ENCODE results near the gene NRAS. TPM values are rescaled to one million over a fixed set of nuclear protein-coding genes. Genes with fewer than 3 reads are reported as not detected.
A peak's percentile ranks its signal among the peaks of the same experiment; 100 is the strongest.

Gene NRAS
- total and polyA plus RNA-seq, 9 of the 15 experiments (the other 6 are each of a cell fraction or from before 2014, with no cell fraction given): 40.7 to 94.5 (median 75.4) TPM

GRCh38 chr1:114716304-114717170 is at the start of gene NRAS (continued):
- TF ChIP-seq TFAP4 (CRISPR knock-in tag; IDR thresholded peaks at IDR 0.05; ENCODE audit: borderline replicate concordance): peak; percentile 85
- no peak for TF ChIP-seq TCF15 (CRISPR knock-in tag; IDR thresholded peaks at IDR 0.05)
- TF ChIP-seq ZNF584 (CRISPR knock-in tag; IDR thresholded peaks at IDR 0.05; ENCODE audit: low read depth): no peak
- peak; percentile 29 for TF ChIP-seq ERF (CRISPR knock-in tag; IDR thresholded peaks at IDR 0.05)
- peak; percentile 92 for TF ChIP-seq E2F8 (IDR thresholded peaks at IDR 0.05; ENCODE audit: low read depth, partially characterized antibody)
- no peak for TF ChIP-seq HMGXB4 (CRISPR knock-in tag; IDR thresholded peaks at IDR 0.05)
- no peak for TF ChIP-seq ZBTB8A (IDR thresholded peaks at IDR 0.05; ENCODE audit: partially characterized antibody)
- TF ChIP-seq BRF1 (IDR thresholded peaks at IDR 0.05; ENCODE audit: borderline replicate concordance, extremely low read depth, insufficient read length): no peak
- no peak for TF ChIP-seq MTA2 (IDR thresholded peaks at IDR 0.05; ENCODE audit: low read depth)
- TF ChIP-seq MIER1 (IDR thresholded peaks at IDR 0.05; ENCODE audit: low read depth): no peak
- peak; percentile 98 for TF ChIP-seq VEZF1 (CRISPR knock-in tag; IDR thresholded peaks at IDR 0.05)
- no peak for TF ChIP-seq RBM39 (optimal IDR thresholded peaks at IDR 0.05; ENCODE audit: low read depth, low read length)
- no peak for TF ChIP-seq NFXL1 (CRISPR knock-in tag; IDR thresholded peaks at IDR 0.05)
- TF ChIP-seq E2F3 (CRISPR knock-in tag; IDR thresholded peaks at IDR 0.05): no peak
- no peak; a peak in 1 of 4 replicates for TF ChIP-seq ETV6 (IDR thresholded peaks at IDR 0.05; ENCODE audit: borderline replicate concordance in 1 of 2, low read depth in 2 of 2, low read length in 1 of 2)
- TF ChIP-seq ETV6 (CRISPR knock-in tag; IDR thresholded peaks at IDR 0.05; ENCODE audit: borderline replicate concordance): no peak
- TF ChIP-seq TEAD4 (IDR thresholded peaks at IDR 0.05; ENCODE audit: low read length): peak; percentile 64
- TF ChIP-seq TEAD4 (CRISPR knock-in tag; IDR thresholded peaks at IDR 0.05; ENCODE audit: borderline replicate concordance): no peak
- TF ChIP-seq EP400 (IDR thresholded peaks at IDR 0.05): peak; percentile 100
- no peak for TF ChIP-seq ZNF696 (CRISPR knock-in tag; conservative IDR thresholded peaks at IDR 0.05)
